IMR-90 (cell line): ENCODE data around the gene HIVEP3. TPM values are rescaled to one million over a fixed set of nuclear protein-coding genes. Genes with fewer than 3 reads are reported as not detected.
A peak's percentile ranks its signal among the peaks of the same experiment; 100 is the strongest.

Experiments used
- ATAC-seq: fragments of 200-7000 bp; cut with Tn5 transposase; 2 replicates; pipeline ENCODE4 v1.9.1; 2020; ENCODE audit warnings: low read depth, mild to moderate bottlenecking, moderate library complexity
- BruUV-seq: library from RNA; stranded (reverse); fragments of 400-500 nt; replicated peaks from 2 replicates; lab custom pipeline; 2021; lab: Mats Ljungman, UMichigan
- CTCF ChIA-PET: fragments of 300-600 bp; formaldehyde crosslinking; extraction: SDS; loops from one replicate; lab custom pipeline; 2021; ENCODE audit warnings: antibody characterized with exemption; lab: Yijun Ruan, JAX
- POLR2A ChIA-PET: fragments of 300-600 bp; sonication (Branson Sonifier 250); formaldehyde crosslinking; loops from one replicate; lab custom pipeline; 2022; ENCODE audit warnings: antibody characterized with exemption; ENCODE audit not compliant: unreplicated experiment; lab: Charles Lee
- DNase-seq: peaks from one replicate; pipeline ENCODE4 v3.0.0; 2013
- H2AFZ ChIP-seq: replicated peaks from 2 replicates; pipeline ENCODE3; 2013; ENCODE audit warnings: low read length, mild to moderate bottlenecking; ENCODE audit not compliant: poor library complexity
- H2AK5ac ChIP-seq: 2 replicates; pipeline ENCODE4 v1.6.1; 2013; ENCODE audit warnings: low read depth, low read length, inconsistent platforms
- H2AK9ac ChIP-seq: replicated peaks from 2 replicates; pipeline ENCODE3; 2013; ENCODE audit warnings: mild to moderate bottlenecking, low read depth, low read length, moderate library complexity; ENCODE audit not compliant: poor library complexity
- H2BK120ac ChIP-seq: 2 replicates; pipeline ENCODE4 v1.6.1; 2013; ENCODE audit warnings: low read depth, low read length, inconsistent platforms
- H2BK15ac ChIP-seq: 3 replicates; pipeline ENCODE4 v1.6.1; 2013; ENCODE audit warnings: low read depth, low read length, inconsistent platforms
- H2BK20ac ChIP-seq: 2 replicates; pipeline ENCODE4 v1.6.1; 2013; ENCODE audit warnings: low read depth, mild to moderate bottlenecking, inconsistent platforms, low read length, moderate library complexity
- H2BK5ac ChIP-seq: 2 replicates; pipeline ENCODE4 v1.6.1; 2013; ENCODE audit warnings: mild to moderate bottlenecking, low read depth, low read length, inconsistent platforms; ENCODE audit not compliant: poor library complexity, severe bottlenecking
- H3K14ac ChIP-seq: replicated peaks from 2 replicates; pipeline ENCODE4 v1.6.1; 2013; ENCODE audit warnings: low read depth, low read length, inconsistent platforms
- H3K18ac ChIP-seq: 2 replicates; pipeline ENCODE4 v1.6.1; 2013; ENCODE audit warnings: low read depth, low read length, control low read depth
- H3K23ac ChIP-seq: 2 replicates; pipeline ENCODE4 v1.6.1; 2013; ENCODE audit warnings: low read depth, low read length, inconsistent platforms
- H3K27ac ChIP-seq: 2 replicates; pipeline ENCODE4 v1.5.1; 2013; ENCODE audit warnings: mild to moderate bottlenecking, control low read depth, low read length; ENCODE audit not compliant: insufficient read depth
- H3K27me3 ChIP-seq: 2 replicates; pipeline ENCODE4 v1.6.1; 2013; ENCODE audit warnings: low read length; ENCODE audit not compliant: control insufficient read depth, insufficient read depth
- H3K36me3 ChIP-seq: 2 replicates; pipeline ENCODE4 v1.6.1; 2013; ENCODE audit warnings: low read length, mixed read lengths; ENCODE audit not compliant: control insufficient read depth, insufficient read depth
- H3K4ac ChIP-seq: 2 replicates; pipeline ENCODE4 v1.6.1; 2013; ENCODE audit warnings: low read depth, low read length, inconsistent platforms
- H3K4me1 ChIP-seq: 2 replicates; pipeline ENCODE4 v1.6.1; 2013; ENCODE audit warnings: low read length, mixed read lengths; ENCODE audit not compliant: control insufficient read depth, insufficient read depth
- H3K4me2 ChIP-seq: 2 replicates; pipeline ENCODE4 v1.6.1; 2013; ENCODE audit warnings: low read depth, mild to moderate bottlenecking, control low read depth, low read length, moderate library complexity
- H3K4me3 ChIP-seq: 2 replicates; pipeline ENCODE4 v1.5.1; 2013; ENCODE audit warnings: low read depth, mild to moderate bottlenecking, control low read depth, low read length, moderate library complexity; ENCODE audit not compliant: insufficient read depth
- H3K56ac ChIP-seq: 2 replicates; pipeline ENCODE4 v1.6.1; 2013; ENCODE audit warnings: low read length, inconsistent platforms; ENCODE audit not compliant: insufficient read depth; ENCODE audit errors: extremely low read depth
- H3K79me1 ChIP-seq, 2 experiments: 2 replicates each; pipeline ENCODE4 v1.6.1; 2013; ENCODE audit warnings: low read length in 2 of 2, inconsistent platforms in 1 of 2, low read depth in 1 of 2
- H3K9ac ChIP-seq: 2 replicates; pipeline ENCODE4 v1.6.1; 2013; ENCODE audit warnings: low read depth, low read length, control low read depth
- H3K9me1 ChIP-seq: 2 replicates; pipeline ENCODE4 v1.6.1; 2013; ENCODE audit warnings: low read length, inconsistent platforms; ENCODE audit not compliant: insufficient read depth
- H3K9me3 ChIP-seq: 2 replicates; pipeline ENCODE4 v1.6.1; 2013; ENCODE audit warnings: low read length; ENCODE audit not compliant: control insufficient read depth, insufficient read depth
- H4K20me1 ChIP-seq: 2 replicates; pipeline ENCODE4 v1.6.1; 2013; ENCODE audit warnings: low read length, inconsistent platforms; ENCODE audit not compliant: insufficient read depth
- H4K5ac ChIP-seq: 2 replicates; pipeline ENCODE4 v1.6.1; 2013; ENCODE audit warnings: mild to moderate bottlenecking, low read depth, low read length, control low read depth
- H4K8ac ChIP-seq, 2 experiments: 2 replicates each; pipeline ENCODE4 v1.6.1; 2013; ENCODE audit warnings: low read depth in 2 of 2, low read length in 2 of 2, control low read depth in 1 of 2, inconsistent platforms in 1 of 2
- H4K91ac ChIP-seq: 2 replicates; pipeline ENCODE4 v1.6.1; 2013; ENCODE audit warnings: low read depth, low read length, inconsistent platforms; ENCODE audit not compliant: insufficient read depth
- NFE2L2 ChIP-seq: fragments of 150-350 bp; IDR thresholded peaks from 2 replicates; pipeline ENCODE4 v1.6.1; 2016; ENCODE audit warnings: low read depth, mild to moderate bottlenecking, low read length
- POLR2A ChIP-seq: IDR thresholded peaks from 2 replicates; pipeline ENCODE4 v1.6.1; 2012; ENCODE audit warnings: mild to moderate bottlenecking, low read depth, low read length
- RAD21 ChIP-seq: IDR thresholded peaks from 2 replicates; pipeline ENCODE4 v1.6.1; 2012; ENCODE audit warnings: low read length, improper control_type of control experiment
- WGBS, 2 experiments: methylation state at CpG; one replicate each; pipeline versions ENCODE4 v1.1.5 to v1.1.7; 2013; ENCODE audit warnings: missing lambda C conversion rate in 2 of 2; ENCODE audit not compliant: insufficient read length in 1 of 2; ENCODE audit errors: extremely low coverage in 2 of 2; 5-methylcytosine and 5-hydroxymethylcytosine counted together
- dilution Hi-C: fragments of 300-500 bp; cut with HindIII; formaldehyde crosslinking; loops from one replicate; pipeline ENCODE4 v1.14.3; 2018; ENCODE audit warnings: low sequenced_read_pairs; ENCODE audit not compliant: unreplicated experiment
- in situ Hi-C: fragments of 300-500 bp; cut with MboI; formaldehyde crosslinking; loops from 3 replicates; pipeline ENCODE4 v1.14.3; 2019; ENCODE audit warnings: low sequenced_read_pairs, inconsistent platforms, mixed read lengths
- intact Hi-C: fragments of 100-400 bp; cut with micrococcal nuclease; formaldehyde crosslinking; loops from 2 replicates; pipeline ENCODE4 v1.10.0; 2022
- polyA plus RNA-seq, 3 experiments: library from polyadenylated mRNA; depleted of rRNA; stranded (reverse); fragments of >200 nt; gene quantifications; 2 replicates each; pipeline ENCODE4 v1.2.3, GENCODE V29; 2012; ENCODE audit warnings: low replicate concordance in 1 of 3
- total RNA-seq: library from RNA; depleted of rRNA; stranded (reverse); fragments of >200 nt; gene quantifications from 2 replicates; pipeline ENCODE4 v1.2.3, GENCODE V29; 2012

HIVEP3 gene
- total and polyA plus RNA-seq, 2 of the 4 experiments (the other 2 are of a cell fraction) = 1.4 to 4.0 TPM

GRCh38 chr1:41884256-41885230 lies 34.2 kb downstream of the HIVEP3 start:
- no peak overlapping the region for H3K4ac ChIP-seq
- H3K4me1 ChIP-seq = no peaks in the 10 kb centered on the region; the same call in 1 of the 2 replicates
- H4K8ac ChIP-seq = no peak overlapping the region
- BruUV-seq = no TSS peak
- no peak overlapping the region for H2AK5ac ChIP-seq
- no peak overlapping the region for H3K4me2 ChIP-seq
- H4K91ac ChIP-seq = no peak overlapping the region
- H3K79me1 ChIP-seq = no peaks in the 10 kb centered on the region
- no peaks in the 10 kb centered on the region for H3K9me3 ChIP-seq
- ChIA-PET POLR2A (no interaction called here), CTCF (no interaction called here)
- peak overlapping the region; percentile 58 for H2AK9ac ChIP-seq
- H4K5ac ChIP-seq = no peak overlapping the region
- no peak overlapping the region for H2BK120ac ChIP-seq
- H2BK20ac ChIP-seq = no peak overlapping the region
- no peak overlapping the region for H2BK5ac ChIP-seq
- H3K27me3 ChIP-seq = no peaks in the 10 kb centered on the region
- no peak for DNase-seq
- dilution Hi-C loops = no loop called here
- intact Hi-C loops = no loop called here
- H3K18ac ChIP-seq = no peak overlapping the region
- no peak overlapping the region for H3K23ac ChIP-seq
- TF ChIP-seq NFE2L2 (no peak), RAD21 (no peak), POLR2A (no peak)
- no peak overlapping the region; the same call in 2 of the 3 replicates for H2BK15ac ChIP-seq
- H2AFZ ChIP-seq = no peak overlapping the region
- in situ Hi-C loops = no loop called here
- ATAC-seq = peak; percentile 35
- H3K14ac ChIP-seq = no peak overlapping the region
- no peak overlapping the region for H3K27ac ChIP-seq
- no peak overlapping the region for H3K4me3 ChIP-seq
- H3K9ac ChIP-seq = no peak overlapping the region
- H3K9me1 ChIP-seq = peaks cover 9% of the 10 kb centered on the region; the same call in 1 of the 2 replicates
- no peaks in the 10 kb centered on the region for H4K20me1 ChIP-seq
- H3K56ac ChIP-seq = no peak overlapping the region
- no peaks in the 10 kb centered on the region for H3K36me3 ChIP-seq
- WGBS, 2 experiments = 100% methylated on average over 1 of the region's 9 CpGs; no CpG with 5 or more reads in 1 of the 2 experiments
